ENCODE results near the gene FLNC. TPM values are rescaled to one million over a fixed set of nuclear protein-coding genes. Genes with fewer than 3 reads are reported as not detected.

FLNC gene
- total RNA-seq, 1 experiment from 2014 or later, result 10.2 TPM

- no peak for DNase-seq (ENCODE audit: low read depth, low spot score)
Measured at GRCh38 chr7:128859232-128860157, 29.3 kb downstream of the FLNC start.

DNA sequence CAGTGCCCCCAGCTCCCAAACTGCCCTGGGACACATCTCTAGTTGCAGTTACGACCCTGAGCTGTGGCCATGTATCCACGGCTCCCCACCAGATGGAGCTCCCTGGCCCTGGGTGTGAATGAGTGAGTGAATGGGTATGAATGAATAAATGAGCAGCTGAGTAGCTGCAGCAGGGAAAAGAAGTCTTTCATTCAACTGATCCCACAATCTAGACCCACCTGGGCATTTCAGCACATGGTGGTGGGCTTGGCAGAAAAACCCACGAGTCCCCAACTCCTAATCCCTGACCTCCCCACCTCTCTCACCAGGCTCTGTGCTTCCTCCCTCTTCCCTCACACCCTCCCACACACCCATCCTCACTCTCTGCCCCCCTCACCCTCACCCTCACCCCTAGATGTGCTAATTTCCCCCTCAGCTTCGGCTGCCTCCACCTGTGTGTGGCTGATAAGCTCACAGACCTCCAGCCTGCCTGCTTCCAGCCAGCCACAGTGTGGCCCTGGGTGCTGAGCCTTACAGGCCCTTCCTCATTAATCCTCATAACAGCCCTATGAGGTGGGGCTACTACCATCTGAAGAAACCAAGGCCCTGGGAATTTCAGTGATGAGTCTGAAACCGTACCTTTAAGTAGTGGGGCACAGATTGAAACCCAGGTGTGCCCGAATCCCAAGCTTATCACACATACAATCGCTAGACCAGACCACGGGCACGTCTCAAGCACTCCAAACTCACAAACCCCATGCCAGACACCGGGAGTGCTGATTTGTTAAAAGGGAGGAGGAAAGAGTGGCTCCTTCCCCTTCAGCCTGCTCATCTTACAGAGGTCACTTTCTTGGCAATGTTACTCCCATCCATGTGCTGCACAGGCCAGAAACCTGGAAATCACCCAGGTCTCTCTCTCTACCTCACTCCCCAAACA is 30.2 kb downstream of the FLNC start:
- no peaks in the 10 kb centered on the region for H3K9me3 ChIP-seq (ENCODE audit: control insufficient read depth, insufficient read depth, low read depth, low read length)
- intact Hi-C loops (cut with micrococcal nuclease; ENCODE audit: unreplicated experiment) (no loop called here), in situ Hi-C loops (cut with HindIII; ENCODE audit: low pct_unique_long_range_greater_than_20kb, low sequenced_read_pairs) (no loop called here)
- ATAC-seq (no peak), DNase-seq (ENCODE audit: low read depth, low spot score) (no peak)
- H3K27me3 ChIP-seq (ENCODE audit: control insufficient read depth, insufficient read depth, low read length), result no peaks in the 10 kb centered on the region
- no TSS peak for BruUV-seq (replicated peaks)
- no peak overlapping the region for H3K27ac ChIP-seq (ENCODE audit: low read length)
- TF ChIP-seq POLR2AphosphoS5 (IDR thresholded peaks at IDR 0.05; ENCODE audit: low read depth, low read length), result no peak
- TF ChIP-seq TCF7L2 (IDR thresholded peaks at IDR 0.05; ENCODE audit: low read depth, low read length), result no peak
- TF ChIP-seq, protein P1, sequence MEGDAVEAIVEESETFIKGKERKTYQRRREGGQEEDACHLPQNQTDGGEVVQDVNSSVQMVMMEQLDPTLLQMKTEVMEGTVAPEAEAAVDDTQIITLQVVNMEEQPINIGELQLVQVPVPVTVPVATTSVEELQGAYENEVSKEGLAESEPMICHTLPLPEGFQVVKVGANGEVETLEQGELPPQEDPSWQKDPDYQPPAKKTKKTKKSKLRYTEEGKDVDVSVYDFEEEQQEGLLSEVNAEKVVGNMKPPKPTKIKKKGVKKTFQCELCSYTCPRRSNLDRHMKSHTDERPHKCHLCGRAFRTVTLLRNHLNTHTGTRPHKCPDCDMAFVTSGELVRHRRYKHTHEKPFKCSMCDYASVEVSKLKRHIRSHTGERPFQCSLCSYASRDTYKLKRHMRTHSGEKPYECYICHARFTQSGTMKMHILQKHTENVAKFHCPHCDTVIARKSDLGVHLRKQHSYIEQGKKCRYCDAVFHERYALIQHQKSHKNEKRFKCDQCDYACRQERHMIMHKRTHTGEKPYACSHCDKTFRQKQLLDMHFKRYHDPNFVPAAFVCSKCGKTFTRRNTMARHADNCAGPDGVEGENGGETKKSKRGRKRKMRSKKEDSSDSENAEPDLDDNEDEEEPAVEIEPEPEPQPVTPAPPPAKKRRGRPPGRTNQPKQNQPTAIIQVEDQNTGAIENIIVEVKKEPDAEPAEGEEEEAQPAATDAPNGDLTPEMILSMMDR (IDR thresholded peaks at IDR 0.05), result no peak
- CTCF ChIA-PET, result interaction anchor here (0.6 kb wide), 1 partner anchor 23 kb away, joined by 3 read pairs; no protein-coding TSS in a partner anchor
- no peak overlapping the region for H3K4me3 ChIP-seq (ENCODE audit: low read depth in 2 of 2, low read length in 2 of 2)
- H3K4me1 ChIP-seq (ENCODE audit: control insufficient read depth, insufficient read depth, low read length), result peaks cover 7% of the 10 kb centered on the region
- peaks cover 3% of the 10 kb centered on the region; the same call in 1 of the 2 replicates for H3K36me3 ChIP-seq (ENCODE audit: control insufficient read depth, insufficient read depth, low read length)
- POLR2A ChIA-PET, result no interaction called here

More at GRCh38 chr7:128859232-128860157, 29.3 kb downstream of the FLNC start:
- CTCF ChIA-PET, result interaction anchor here (0.6 kb wide), 1 partner anchor 24 kb away, joined by 3 read pairs; no protein-coding TSS in a partner anchor
- peaks cover 3% of the 10 kb centered on the region; the same call in 1 of the 2 replicates for H3K36me3 ChIP-seq (ENCODE audit: control insufficient read depth, insufficient read depth, low read length)
- H3K27me3 ChIP-seq (ENCODE audit: control insufficient read depth, insufficient read depth, low read length), result no peaks in the 10 kb centered on the region
- peaks cover 7% of the 10 kb centered on the region for H3K4me1 ChIP-seq (ENCODE audit: control insufficient read depth, insufficient read depth, low read length)
- no peaks in the 10 kb centered on the region for H3K9me3 ChIP-seq (ENCODE audit: control insufficient read depth, insufficient read depth, low read depth, low read length)
- BruUV-seq (replicated peaks), result no TSS peak
- POLR2A ChIA-PET, result no interaction called here
- in situ Hi-C loops (cut with HindIII; ENCODE audit: low pct_unique_long_range_greater_than_20kb, low sequenced_read_pairs) (no loop called here), intact Hi-C loops (cut with micrococcal nuclease; ENCODE audit: unreplicated experiment) (no loop called here)
- no peak for TF ChIP-seq SIN3A (IDR thresholded peaks at IDR 0.05; ENCODE audit: borderline replicate concordance, insufficient read depth, low read depth, low read length)
- TF ChIP-seq TCF7L2 (IDR thresholded peaks at IDR 0.05; ENCODE audit: low read depth, low read length), result no peak
- no peak for TF ChIP-seq POLR2AphosphoS5 (IDR thresholded peaks at IDR 0.05; ENCODE audit: low read depth, low read length)
- TF ChIP-seq, protein P1 (IDR thresholded peaks at IDR 0.05), result no peak
- TF ChIP-seq, protein P2, sequence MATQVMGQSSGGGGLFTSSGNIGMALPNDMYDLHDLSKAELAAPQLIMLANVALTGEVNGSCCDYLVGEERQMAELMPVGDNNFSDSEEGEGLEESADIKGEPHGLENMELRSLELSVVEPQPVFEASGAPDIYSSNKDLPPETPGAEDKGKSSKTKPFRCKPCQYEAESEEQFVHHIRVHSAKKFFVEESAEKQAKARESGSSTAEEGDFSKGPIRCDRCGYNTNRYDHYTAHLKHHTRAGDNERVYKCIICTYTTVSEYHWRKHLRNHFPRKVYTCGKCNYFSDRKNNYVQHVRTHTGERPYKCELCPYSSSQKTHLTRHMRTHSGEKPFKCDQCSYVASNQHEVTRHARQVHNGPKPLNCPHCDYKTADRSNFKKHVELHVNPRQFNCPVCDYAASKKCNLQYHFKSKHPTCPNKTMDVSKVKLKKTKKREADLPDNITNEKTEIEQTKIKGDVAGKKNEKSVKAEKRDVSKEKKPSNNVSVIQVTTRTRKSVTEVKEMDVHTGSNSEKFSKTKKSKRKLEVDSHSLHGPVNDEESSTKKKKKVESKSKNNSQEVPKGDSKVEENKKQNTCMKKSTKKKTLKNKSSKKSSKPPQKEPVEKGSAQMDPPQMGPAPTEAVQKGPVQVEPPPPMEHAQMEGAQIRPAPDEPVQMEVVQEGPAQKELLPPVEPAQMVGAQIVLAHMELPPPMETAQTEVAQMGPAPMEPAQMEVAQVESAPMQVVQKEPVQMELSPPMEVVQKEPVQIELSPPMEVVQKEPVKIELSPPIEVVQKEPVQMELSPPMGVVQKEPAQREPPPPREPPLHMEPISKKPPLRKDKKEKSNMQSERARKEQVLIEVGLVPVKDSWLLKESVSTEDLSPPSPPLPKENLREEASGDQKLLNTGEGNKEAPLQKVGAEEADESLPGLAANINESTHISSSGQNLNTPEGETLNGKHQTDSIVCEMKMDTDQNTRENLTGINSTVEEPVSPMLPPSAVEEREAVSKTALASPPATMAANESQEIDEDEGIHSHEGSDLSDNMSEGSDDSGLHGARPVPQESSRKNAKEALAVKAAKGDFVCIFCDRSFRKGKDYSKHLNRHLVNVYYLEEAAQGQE (IDR thresholded peaks at IDR 0.05; ENCODE audit: insufficient read depth in 1 of 2, low read depth in 2 of 2, low read length in 1 of 2), result no peak
- H3K4me3 ChIP-seq (ENCODE audit: low read depth in 2 of 2, low read length in 2 of 2), result no peak overlapping the region
- no peak for ATAC-seq
- H3K27ac ChIP-seq (ENCODE audit: low read length), result no peak overlapping the region
